Lung (tissue), 12 donors: ENCODE measurements around the gene CACNA1D. TPM values are rescaled to one million over a fixed set of nuclear protein-coding genes. Genes with fewer than 3 reads are reported as not detected.

ENCODE experiments used
- ATAC-seq: fragments of 200-7000 bp; cut with Tn5 transposase; one replicate; pipeline ENCODE4 v1.9.1; 2020; ENCODE audit warnings: moderate number of reproducible peaks; ENCODE audit not compliant: insufficient read depth, low FRiP score
- DNase-seq, 3 donors: peaks; one replicate each; pipeline ENCODE4 v3.0.0-alpha.2; 2013 to 2017
- H3K27ac ChIP-seq, 2 donors: one replicate each; pipeline ENCODE4 v1.5.1; 2013; ENCODE audit warnings: mild to moderate bottlenecking in 2 of 2, moderate library complexity in 2 of 2, control low read depth in 1 of 2, inconsistent platforms in 1 of 2, low read depth in 1 of 2, low read length in 1 of 2
- H3K27me3 ChIP-seq, 3 donors: one replicate each; pipeline ENCODE4 v1.5.1; 2013; ENCODE audit warnings: low read length in 2 of 3; ENCODE audit not compliant: control insufficient read depth in 3 of 3, insufficient read depth in 3 of 3
- H3K36me3 ChIP-seq, 4 donors: one replicate each; pipeline ENCODE4 v1.5.1; 2013; ENCODE audit warnings: low read length in 4 of 4, mild to moderate bottlenecking in 1 of 4, moderate library complexity in 1 of 4; ENCODE audit not compliant: control insufficient read depth in 4 of 4, insufficient read depth in 4 of 4
- H3K4me1 ChIP-seq, 5 donors: one replicate each; pipeline ENCODE4 v1.5.1; 2013; ENCODE audit warnings: low read length in 5 of 5, mild to moderate bottlenecking in 2 of 5, moderate library complexity in 1 of 5; ENCODE audit not compliant: control insufficient read depth in 5 of 5, insufficient read depth in 5 of 5
- H3K4me3 ChIP-seq: one replicate; pipeline ENCODE4 v1.5.1; 2013; ENCODE audit warnings: mild to moderate bottlenecking, control low read depth, moderate library complexity
- H3K9ac ChIP-seq, 2 donors: one replicate each; pipeline ENCODE4 v1.5.1; 2013; ENCODE audit warnings: low read length in 2 of 2, control low read depth in 1 of 2; ENCODE audit not compliant: insufficient read depth in 1 of 2
- H3K9me3 ChIP-seq, 4 donors: one replicate each; pipeline ENCODE4 v1.5.1; 2013; ENCODE audit warnings: low read length in 3 of 4, mild to moderate bottlenecking in 1 of 4, moderate library complexity in 1 of 4; ENCODE audit not compliant: control insufficient read depth in 4 of 4, insufficient read depth in 3 of 4
- CTCF ChIP-seq: IDR thresholded peaks from 2 replicates; pipeline ENCODE4 v1.5.1; 2012; ENCODE audit warnings: mild to moderate bottlenecking; ENCODE audit errors: control extremely low read depth, extremely low read depth
- WGBS, 2 donors: extraction: QIAGEN DNeasy Blood & Tissue Kit; methylation state at CpG; one replicate each; pipeline ENCODE4 v1.1.7; 2013; 5-methylcytosine and 5-hydroxymethylcytosine counted together
- polyA plus RNA-seq, 2 donors: library from polyadenylated mRNA; stranded (reverse); fragments of 200-250 nt; gene quantifications; one replicate each; pipeline ENCODE4 v1.2.1, GENCODE V29; 2013
- total RNA-seq, 2 donors: library from RNA; depleted of rRNA in 1 of 2; stranded (reverse); fragments of >200 nt in 1 of 2; gene quantifications; one replicate each; pipeline ENCODE4 v1.2.1, GENCODE V29; 2014 to 2021
- donor health status: control.
- donor health status: control.
- donor health status: Bipolar disorder and iron deficiency.
- donor health status: healthy.
- donor health status: DM: yes; HTN: yes; CAD: no.

Gene CACNA1D
- total and polyA plus RNA-seq, 4 donors: 2.7 to 96.8 (median 23.1) TPM

GRCh38 chr3:53694046-53694445 is 199.6 kb downstream of the CACNA1D start:
- Histone ChIP-seq H3K4me1 (peaks cover 0 to 12% (median 4%) of the 10 kb centered on the region in 5 donors), H3K27ac (no peak overlapping the region), H3K36me3 (peaks cover 0 to 2% (median 0%) of the 10 kb centered on the region in 4 donors), H3K9me3 (no peaks in the 10 kb centered on the region), H3K4me3 (no peak overlapping the region), H3K9ac (no peak overlapping the region), H3K27me3 (no peaks in the 10 kb centered on the region)
- ATAC-seq (no peak), DNase-seq (no peak)
- 82 to 84% methylated on average over 4 of the region's 4 CpGs for WGBS, 2 donors
- no peak for TF ChIP-seq CTCF

GRCh38 chr3:53694666-53695323 is 200.4 kb downstream of the CACNA1D start:
- Histone ChIP-seq H3K9me3 (no peaks in the 10 kb centered on the region), H3K27me3 (no peaks in the 10 kb centered on the region), H3K27ac (no peak overlapping the region), H3K9ac (no peak overlapping the region), H3K4me3 (no peak overlapping the region), H3K36me3 (peaks cover 0 to 3% (median 0%) of the 10 kb centered on the region in 4 donors), H3K4me1 (peaks cover 0 to 12% (median 4%) of the 10 kb centered on the region in 5 donors)
- 86 to 88% methylated on average over 15 of the region's 15 CpGs for WGBS, 2 donors
- ATAC-seq: no peak
- DNase-seq: no peak
- TF ChIP-seq CTCF: no peak

GRCh38 chr3:53695324-53695690 is 200.9 kb downstream of the CACNA1D start:
- peaks cover 0 to 3% (median 0%) of the 10 kb centered on the region in 4 donors for H3K36me3 ChIP-seq
- no peak for ATAC-seq
- no peak overlapping the region for H3K9ac ChIP-seq
- H3K9me3 ChIP-seq: no peaks in the 10 kb centered on the region
- no peak overlapping the region for H3K27ac ChIP-seq
- H3K4me3 ChIP-seq: no peak overlapping the region
- no peak for TF ChIP-seq CTCF
- DNase-seq: no peak
- H3K27me3 ChIP-seq: no peaks in the 10 kb centered on the region
- WGBS, 2 donors: 82 to 88% methylated on average over 7 of the region's 7 CpGs
- peaks cover 0 to 12% (median 4%) of the 10 kb centered on the region in 5 donors for H3K4me1 ChIP-seq
